Measurements from ENCODE around the gene ANO9. TPM values are rescaled to one million over a fixed set of nuclear protein-coding genes. Genes with fewer than 3 reads are reported as not detected.
A peak's percentile ranks its signal among the peaks of the same experiment; 100 is the strongest.

ANO9 gene
- total and polyA plus RNA-seq, 2 donors (not counting 1 experiment from before 2014, with no cell fraction given) = not detected

DNA sequence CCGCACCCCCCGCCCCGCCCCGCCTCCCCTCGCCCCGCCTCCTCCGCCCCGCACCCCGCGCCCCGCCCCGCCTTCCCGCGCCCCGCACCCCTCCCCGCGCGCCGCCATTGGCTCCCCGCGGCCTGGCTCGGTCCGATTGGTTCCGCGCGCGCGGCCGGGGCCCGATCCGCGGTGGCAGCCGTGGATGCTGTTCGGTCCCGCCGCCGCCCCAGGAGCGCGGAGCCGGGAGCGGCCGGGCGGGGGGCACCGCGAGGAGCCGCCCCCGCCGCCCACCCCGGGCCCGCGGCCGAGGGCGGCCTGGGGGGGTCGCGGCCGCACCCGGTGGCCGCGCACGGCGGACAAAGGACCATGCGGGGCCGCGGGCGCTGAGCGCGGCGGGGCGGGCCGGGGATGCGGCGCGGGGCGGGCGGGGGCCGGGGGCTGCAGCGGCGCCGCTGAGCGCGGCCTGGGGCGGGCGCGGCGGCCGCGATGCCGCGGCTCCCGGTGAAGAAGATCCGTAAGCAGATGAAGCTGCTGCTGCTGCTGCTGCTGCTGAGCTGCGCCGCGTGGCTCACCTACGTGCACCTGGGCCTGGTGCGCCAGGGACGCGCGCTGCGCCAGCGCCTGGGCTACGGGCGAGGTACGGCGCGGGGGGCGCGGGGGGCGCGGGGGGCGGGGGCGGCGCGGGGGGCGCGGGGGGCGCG lies 72.3 kb downstream of the ANO9 start, which contains the start of gene B4GALNT4:
Gene B4GALNT4, plus strand, starts transcription at position 164 of the 683 bp plus-strand sequence. Its CDS starts 305 bp downstream, at position 469.
- Histone ChIP-seq H3K9me3 (ENCODE audit: control insufficient read depth, insufficient read depth, low read depth, low read length) (no peaks in the 10 kb centered on the region), H3K9ac (ENCODE audit: insufficient read depth, low read length) (peak within 1 kb of the TSS; percentile 30), H3K4me2 (ENCODE audit: extremely low read depth, insufficient read depth, low read length) (peak within 1 kb of the TSS; percentile 27), H3K4me3 (replicated peaks in 1 of 4; ENCODE audit: control extremely low read depth in 1 of 4, insufficient read depth in 1 of 4, low read depth in 3 of 4, low read length in 4 of 4) (peak within 1 kb of the TSS in 2 of 4 experiments; percentile 21 to 47), H3K27me3 (ENCODE audit: control insufficient read depth, insufficient read depth, low read length) (peaks cover 12% of the 10 kb centered on the region), H3K36me3 (ENCODE audit: control insufficient read depth, insufficient read depth, low read length) (no peaks in the 10 kb centered on the region), H4K20me1 (ENCODE audit: control insufficient read depth, extremely low read depth, insufficient read depth, low read length) (no peaks in the 10 kb centered on the region), H3K27ac (ENCODE audit: insufficient read depth, low read length) (no peak within 1 kb of the TSS), H2AFZ (ENCODE audit: low read length) (peak within 1 kb of the TSS; percentile 35), H3K4me1 (ENCODE audit: control insufficient read depth, extremely low read depth, insufficient read depth, low read length) (peaks cover 3% of the 10 kb centered on the region), H3K79me2 (ENCODE audit: control insufficient read depth, insufficient read depth, low read length) (no peaks in the 10 kb centered on the region)
- DNase-seq (ENCODE audit: low read depth in 2 of 2) = peak in 1 of 2 donors; percentile 38
- TF ChIP-seq EZH2 (IDR thresholded peaks at IDR 0.05; ENCODE audit: low read length, missing control alignments) = no peak
- TF ChIP-seq, protein P1, sequence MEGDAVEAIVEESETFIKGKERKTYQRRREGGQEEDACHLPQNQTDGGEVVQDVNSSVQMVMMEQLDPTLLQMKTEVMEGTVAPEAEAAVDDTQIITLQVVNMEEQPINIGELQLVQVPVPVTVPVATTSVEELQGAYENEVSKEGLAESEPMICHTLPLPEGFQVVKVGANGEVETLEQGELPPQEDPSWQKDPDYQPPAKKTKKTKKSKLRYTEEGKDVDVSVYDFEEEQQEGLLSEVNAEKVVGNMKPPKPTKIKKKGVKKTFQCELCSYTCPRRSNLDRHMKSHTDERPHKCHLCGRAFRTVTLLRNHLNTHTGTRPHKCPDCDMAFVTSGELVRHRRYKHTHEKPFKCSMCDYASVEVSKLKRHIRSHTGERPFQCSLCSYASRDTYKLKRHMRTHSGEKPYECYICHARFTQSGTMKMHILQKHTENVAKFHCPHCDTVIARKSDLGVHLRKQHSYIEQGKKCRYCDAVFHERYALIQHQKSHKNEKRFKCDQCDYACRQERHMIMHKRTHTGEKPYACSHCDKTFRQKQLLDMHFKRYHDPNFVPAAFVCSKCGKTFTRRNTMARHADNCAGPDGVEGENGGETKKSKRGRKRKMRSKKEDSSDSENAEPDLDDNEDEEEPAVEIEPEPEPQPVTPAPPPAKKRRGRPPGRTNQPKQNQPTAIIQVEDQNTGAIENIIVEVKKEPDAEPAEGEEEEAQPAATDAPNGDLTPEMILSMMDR (conservative IDR thresholded peaks at IDR 0.05 in 1 of 2, IDR thresholded peaks at IDR 0.05 in 1 of 2; ENCODE audit: low read depth in 1 of 2, low read length in 2 of 2) = no peak

DNA sequence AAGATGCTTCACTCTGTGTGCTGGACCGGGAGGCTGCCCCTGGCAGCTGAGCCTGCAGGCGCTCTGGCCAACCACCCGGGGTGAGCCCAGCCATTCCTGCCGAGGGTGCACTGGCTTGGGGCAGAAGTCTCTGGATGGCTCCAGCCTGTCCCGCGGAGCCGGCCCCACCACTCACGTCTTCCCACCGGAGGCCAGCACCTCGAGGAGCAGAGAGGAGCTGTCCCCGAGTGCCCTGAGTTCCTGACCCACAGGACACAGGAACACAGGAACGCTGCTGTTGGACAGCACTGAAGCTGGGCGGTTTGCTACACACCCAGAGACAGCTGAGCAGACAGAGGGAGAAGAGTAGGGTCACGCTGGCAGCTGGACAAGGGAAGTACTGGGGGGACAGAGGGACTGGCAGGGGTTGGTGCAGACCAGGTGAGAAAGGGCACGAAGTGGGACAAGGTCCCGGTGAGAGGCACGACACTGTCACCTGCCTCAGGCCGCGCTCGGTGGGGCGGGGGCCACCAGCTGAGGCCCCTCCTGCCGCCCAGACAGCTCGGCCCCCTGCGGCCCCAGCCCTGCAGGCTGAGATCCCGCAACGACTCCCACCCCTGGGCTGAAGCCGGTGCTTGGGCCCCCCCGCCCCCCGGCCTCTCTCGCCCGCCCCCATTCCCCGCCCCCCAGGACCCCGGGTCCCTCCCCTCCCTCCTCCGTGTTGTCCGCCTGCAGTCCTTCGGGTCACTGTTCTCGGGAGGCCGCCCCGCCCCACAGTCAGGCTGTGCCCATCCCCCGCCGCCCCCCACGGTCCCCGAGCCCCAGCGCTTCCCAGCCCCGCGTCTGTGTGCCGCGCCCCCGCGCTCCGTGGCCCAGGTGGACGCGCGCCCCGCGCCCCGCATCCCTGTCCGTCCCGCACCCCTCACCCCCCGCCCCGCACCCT lies 73.1 kb downstream of the ANO9 start:
- Histone ChIP-seq H3K27ac (ENCODE audit: insufficient read depth, low read length) (no peak overlapping the region), H4K20me1 (ENCODE audit: control insufficient read depth, extremely low read depth, insufficient read depth, low read length) (no peaks in the 10 kb centered on the region), H2AFZ (ENCODE audit: low read length) (peak overlapping the region; percentile 35), H3K9ac (ENCODE audit: insufficient read depth, low read length) (no peak overlapping the region), H3K9me3 (ENCODE audit: control insufficient read depth, insufficient read depth, low read depth, low read length) (no peaks in the 10 kb centered on the region), H3K27me3 (ENCODE audit: control insufficient read depth, insufficient read depth, low read length) (peaks cover 15% of the 10 kb centered on the region), H3K79me2 (ENCODE audit: control insufficient read depth, insufficient read depth, low read length) (no peaks in the 10 kb centered on the region), H3K36me3 (ENCODE audit: control insufficient read depth, insufficient read depth, low read length) (no peaks in the 10 kb centered on the region), H3K4me2 (ENCODE audit: extremely low read depth, insufficient read depth, low read length) (peak overlapping the region; percentile 27), H3K4me1 (ENCODE audit: control insufficient read depth, extremely low read depth, insufficient read depth, low read length) (peaks cover 3% of the 10 kb centered on the region), H3K4me3 (replicated peaks in 1 of 4; ENCODE audit: control extremely low read depth in 1 of 4, insufficient read depth in 1 of 4, low read depth in 3 of 4, low read length in 4 of 4) (peak overlapping the region in 1 of 4 experiments; percentile 36)
- TF ChIP-seq, protein P1 (conservative IDR thresholded peaks at IDR 0.05 in 1 of 2, IDR thresholded peaks at IDR 0.05 in 1 of 2; ENCODE audit: low read depth in 1 of 2, low read length in 2 of 2) = no peak
- TF ChIP-seq EZH2 (IDR thresholded peaks at IDR 0.05; ENCODE audit: low read length, missing control alignments) = peak; percentile 79
- DNase-seq (ENCODE audit: low read depth in 2 of 2) = no peak

DNA sequence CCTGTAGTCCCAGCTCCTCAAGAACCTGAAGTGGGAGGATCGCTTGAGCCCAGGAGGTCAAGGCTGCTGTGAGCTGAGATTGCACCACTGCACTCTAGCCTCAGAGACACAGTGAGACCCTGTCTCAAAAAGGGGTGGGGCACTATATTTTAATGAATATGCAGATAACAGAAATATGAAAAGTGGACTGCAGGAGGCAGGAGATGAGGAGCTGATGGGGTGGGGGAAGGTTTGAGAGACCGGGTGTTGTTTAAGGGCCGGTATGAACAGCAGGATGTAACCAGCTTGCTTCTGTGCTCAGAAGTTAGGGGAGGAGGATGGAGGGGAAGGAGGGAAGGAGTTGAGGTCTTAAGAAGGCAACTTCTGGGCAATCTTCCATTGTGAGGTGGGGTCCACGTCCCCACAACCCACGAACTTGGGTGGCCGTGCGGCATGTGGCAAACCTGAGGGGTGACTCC lies 73.8 kb downstream of the ANO9 start:
- Histone ChIP-seq H2AFZ (ENCODE audit: low read length) (no peak overlapping the region), H3K27me3 (ENCODE audit: control insufficient read depth, insufficient read depth, low read length) (peaks cover 15% of the 10 kb centered on the region), H3K36me3 (ENCODE audit: control insufficient read depth, insufficient read depth, low read length) (no peaks in the 10 kb centered on the region), H3K4me2 (ENCODE audit: extremely low read depth, insufficient read depth, low read length) (no peak overlapping the region), H3K27ac (ENCODE audit: insufficient read depth, low read length) (no peak overlapping the region), H3K4me1 (ENCODE audit: control insufficient read depth, extremely low read depth, insufficient read depth, low read length) (peaks cover 3% of the 10 kb centered on the region), H3K9ac (ENCODE audit: insufficient read depth, low read length) (no peak overlapping the region), H3K79me2 (ENCODE audit: control insufficient read depth, insufficient read depth, low read length) (no peaks in the 10 kb centered on the region), H3K4me3 (replicated peaks in 1 of 4; ENCODE audit: control extremely low read depth in 1 of 4, insufficient read depth in 1 of 4, low read depth in 3 of 4, low read length in 4 of 4) (peak overlapping the region in 1 of 4 experiments; percentile 36), H3K9me3 (ENCODE audit: control insufficient read depth, insufficient read depth, low read depth, low read length) (no peaks in the 10 kb centered on the region), H4K20me1 (ENCODE audit: control insufficient read depth, extremely low read depth, insufficient read depth, low read length) (no peaks in the 10 kb centered on the region)
- TF ChIP-seq, protein P1 (conservative IDR thresholded peaks at IDR 0.05 in 1 of 2, IDR thresholded peaks at IDR 0.05 in 1 of 2; ENCODE audit: low read depth in 1 of 2, low read length in 2 of 2) = no peak
- no peak for TF ChIP-seq EZH2 (IDR thresholded peaks at IDR 0.05; ENCODE audit: low read length, missing control alignments)
- DNase-seq (ENCODE audit: low read depth in 2 of 2) = no peak

All from fibroblast of lung (primary cell).